H1 (cell line): ENCODE data around the gene MGST3.

Source experiments
- ASH2L ChIP-seq: fragments of 200-600, 300-600 bp; sonication (generic); IDR thresholded peaks from one replicate; pipeline ENCODE4 v1.7.1; 2017; ENCODE audit warnings: low read length
- EP300 ChIP-seq, 2 experiments: IDR thresholded peaks; 1 replicate in 1 of 2; 2 replicates in 1 of 2; pipeline ENCODE4 v1.6.1; 2011 to 2012; ENCODE audit warnings: low read depth in 2 of 2, low read length in 2 of 2, mild to moderate bottlenecking in 2 of 2, borderline replicate concordance in 1 of 2, inconsistent platforms in 1 of 2, moderate library complexity in 1 of 2
- EZH2 ChIP-seq: fragments of 200-600 bp; sonication (generic); IDR thresholded peaks from 2 replicates; pipeline ENCODE4 v1.7.1; 2012; ENCODE audit warnings: low read depth, mild to moderate bottlenecking, moderate library complexity, low read length, inconsistent platforms; ENCODE audit not compliant: severe bottlenecking
- GABPA ChIP-seq: IDR thresholded peaks from 2 replicates; pipeline ENCODE4 v1.6.1; 2011; ENCODE audit warnings: mild to moderate bottlenecking, low read length, moderate library complexity, borderline replicate concordance; ENCODE audit not compliant: insufficient read depth
- NRF1 ChIP-seq: IDR thresholded peaks from 2 replicates; pipeline ENCODE4 v1.6.1; 2011; ENCODE audit warnings: mild to moderate bottlenecking, low read depth, low read length, improper control_type of control experiment
- TF ChIP-seq, protein P1 (sequence below): IDR thresholded peaks from 2 replicates; pipeline ENCODE4 v1.6.1; 2011; ENCODE audit warnings: low read length, improper control_type of control experiment

DNA sequence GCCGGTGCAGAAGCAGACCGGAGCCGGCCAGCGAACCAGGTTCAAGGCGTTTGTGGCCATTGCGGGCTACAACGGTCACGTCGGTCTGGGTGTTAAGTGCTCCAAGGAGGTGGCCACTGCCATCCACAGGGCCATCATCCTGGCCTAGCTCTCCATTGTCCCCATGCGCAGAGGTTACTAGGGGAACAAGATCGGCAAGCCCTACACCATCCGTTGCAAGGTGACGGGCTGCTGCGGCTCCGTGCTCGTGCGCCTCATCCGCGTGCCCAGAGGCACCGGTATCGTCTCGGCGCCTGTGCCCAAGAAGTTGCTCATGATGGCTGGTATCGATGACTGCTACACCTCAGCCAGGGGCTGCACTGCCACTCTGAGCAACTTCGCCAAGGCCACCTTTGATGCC, 49.1 kb upstream of the MGST3 start:
- no peak for TF ChIP-seq GABPA
- TF ChIP-seq EZH2 = no peak
- no peak for TF ChIP-seq ASH2L
- no peak for TF ChIP-seq EP300 (IDR thresholded peaks at IDR 0.05; ENCODE audit: borderline replicate concordance in 1 of 2, low read depth in 2 of 2, low read length in 2 of 2)
- TF ChIP-seq NRF1 = no peak
- TF ChIP-seq, protein P1, sequence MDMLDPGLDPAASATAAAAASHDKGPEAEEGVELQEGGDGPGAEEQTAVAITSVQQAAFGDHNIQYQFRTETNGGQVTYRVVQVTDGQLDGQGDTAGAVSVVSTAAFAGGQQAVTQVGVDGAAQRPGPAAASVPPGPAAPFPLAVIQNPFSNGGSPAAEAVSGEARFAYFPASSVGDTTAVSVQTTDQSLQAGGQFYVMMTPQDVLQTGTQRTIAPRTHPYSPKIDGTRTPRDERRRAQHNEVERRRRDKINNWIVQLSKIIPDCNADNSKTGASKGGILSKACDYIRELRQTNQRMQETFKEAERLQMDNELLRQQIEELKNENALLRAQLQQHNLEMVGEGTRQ = no peak
